A549 (cell line): ENCODE results near the gene FIZ1. TPM values are rescaled to one million over a fixed set of nuclear protein-coding genes. Genes with fewer than 3 reads are reported as not detected.

ENCODE experiments used
- ATAC-seq, 2 experiments: fragments of 200-7000 bp in 1 of 2; fragments of >200 bp in 1 of 2; cut with Nextera tagmentation in 1 of 2; cut with Tn5 transposase in 1 of 2; 3 replicates each; pipeline versions ENCODE4 v1.8.0 to v1.9.1; 2018 to 2020; ENCODE audit warnings: mild to moderate bottlenecking in 1 of 2, moderate library complexity in 1 of 2
- CTCF ChIA-PET: fragments of 300-600 bp; sonication (Branson Sonifier 250); formaldehyde crosslinking; extraction: SDS; loops from one replicate; lab custom pipeline; 2021; ENCODE audit warnings: antibody characterized with exemption, inconsistent platforms; lab: Yijun Ruan, JAX
- POLR2A ChIA-PET: fragments of 350-600 bp; formaldehyde crosslinking; extraction: SDS; loops from one replicate; lab custom pipeline; 2021; ENCODE audit warnings: antibody characterized with exemption, inconsistent platforms; lab: Yijun Ruan, JAX
- DNase-seq, 2 experiments: peaks; one replicate each; pipeline versions ENCODE4 v3.0.0 to v3.0.0-alpha.2; 2011 to 2016; ENCODE audit warnings: low read depth in 1 of 2, low spot score in 1 of 2
- FAIRE-seq: peaks from 2 replicates; lab custom pipeline; 2011; peaks lifted over from hg19 to GRCh38; lab: Jason Lieb, UNC
- H3K27ac ChIP-seq, 2 experiments: fragments of >200 bp; sonication (Bioruptor Twin); formaldehyde crosslinking; 3 replicates each; pipeline ENCODE4 v1.5.1; 2016 to 2017
- H3K4me1 ChIP-seq: fragments of >200 bp; sonication (Bioruptor Twin); formaldehyde crosslinking; 3 replicates; pipeline ENCODE4 v1.6.1; 2016
- H3K4me2 ChIP-seq: fragments of >200 bp; sonication (Bioruptor Twin); formaldehyde crosslinking; 3 replicates; pipeline ENCODE4 v1.6.1; 2016
- H3K4me3 ChIP-seq: fragments of >200 bp; sonication (Bioruptor Twin); formaldehyde crosslinking; 3 replicates; pipeline ENCODE4 v1.5.1; 2016
- H3K9me3 ChIP-seq: fragments of >200 bp; sonication (Bioruptor Twin); formaldehyde crosslinking; 3 replicates; pipeline ENCODE4 v1.6.1; 2016
- CBX8 ChIP-seq: fragments of 200-600 bp; sonication (generic); IDR thresholded peaks from 2 replicates; pipeline ENCODE4 v1.6.1; 2016
- HEYL ChIP-seq: fragments of 250-450 bp; sonication (Bioruptor Pico); IDR thresholded peaks from 2 replicates; pipeline ENCODE4 v1.8.0; 2021; ENCODE audit warnings: mild to moderate bottlenecking, moderate library complexity
- HOXA7 ChIP-seq: fragments of 250-450 bp; sonication (Bioruptor Pico); IDR thresholded peaks from 2 replicates; pipeline ENCODE4 v1.5.0; 2020; ENCODE audit warnings: mild to moderate bottlenecking, moderate library complexity
- JUNB ChIP-seq: fragments of >200 bp; sonication (Bioruptor Twin); formaldehyde crosslinking; IDR thresholded peaks from 2 replicates; pipeline ENCODE4 v1.6.1; 2016
- KDM1A ChIP-seq: fragments of 200-600 bp; sonication (generic); IDR thresholded peaks from 2 replicates; pipeline ENCODE4 v1.6.1; 2016; ENCODE audit warnings: low read depth, mild to moderate bottlenecking
- KDM5A ChIP-seq: fragments of 200-600 bp; sonication (generic); IDR thresholded peaks from 2 replicates; pipeline ENCODE4 v1.6.1; 2016; ENCODE audit warnings: antibody characterized with exemption, mild to moderate bottlenecking
- MAZ ChIP-seq: fragments of 150-350 bp; IDR thresholded peaks from 2 replicates; pipeline ENCODE4 v1.6.1; 2014; ENCODE audit warnings: antibody characterized with exemption, low read depth, low read length, borderline replicate concordance
- PHF8 ChIP-seq: fragments of 200-600 bp; sonication (generic); IDR thresholded peaks from 2 replicates; pipeline ENCODE4 v1.6.1; 2016; ENCODE audit warnings: low read depth, mild to moderate bottlenecking, antibody characterized with exemption, moderate library complexity, borderline replicate concordance
- POLR2A ChIP-seq: IDR thresholded peaks from 2 replicates; pipeline ENCODE4 v1.6.1; 2012; ENCODE audit warnings: mild to moderate bottlenecking, low read length
- POLR2AphosphoS2 ChIP-seq: conservative IDR thresholded peaks from 2 replicates; pipeline ENCODE4 v1.6.1; 2012; ENCODE audit warnings: low read length, improper control_type of control experiment, inconsistent platforms
- RCOR1 ChIP-seq: fragments of 150-350 bp; IDR thresholded peaks from 2 replicates; pipeline ENCODE4 v1.6.1; 2014; ENCODE audit warnings: antibody characterized with exemption, low read length, low read depth
- TFCP2L1 ChIP-seq: fragments of 250-450 bp; sonication (Bioruptor Pico); IDR thresholded peaks from 2 replicates; pipeline ENCODE4 v1.5.0; 2021; ENCODE audit warnings: mild to moderate bottlenecking
- ZNF302 ChIP-seq: fragments of 250-450 bp; sonication (Bioruptor Pico); IDR thresholded peaks from 2 replicates; pipeline ENCODE4 v1.9.0; 2021; ENCODE audit warnings: inconsistent platforms, mild to moderate bottlenecking, moderate library complexity
- WGBS: methylation state at CpG from one replicate; pipeline ENCODE4 v1.1.6; 2017; ENCODE audit errors: missing lambda C conversion rate; 5-methylcytosine and 5-hydroxymethylcytosine counted together
- polyA plus RNA-seq, 4 experiments: library from polyadenylated mRNA; depleted of rRNA in 3 of 4; stranded (reverse); fragments of >200 nt; fragmentation: RNase III in 1 of 4; extraction: RNeasy Plus Mini Kit Qiagen cat#74134 plus additional on column Dnase treatment in 1 of 4; gene quantifications; 2 replicates in 3 of 4; 3 replicates in 1 of 4; pipeline ENCODE4 v1.2.3, GENCODE V29; 2011 to 2017
- TF ChIP-seq, protein P1 (sequence below): IDR thresholded peaks from 2 replicates; pipeline ENCODE4 v1.6.1; 2012
- TF ChIP-seq, protein P2 (sequence below): fragments of 250-450 bp; sonication (Bioruptor Pico); IDR thresholded peaks from 2 replicates; pipeline ENCODE4 v1.5.0; 2021; ENCODE audit warnings: mild to moderate bottlenecking, moderate library complexity, borderline replicate concordance
- TF ChIP-seq, protein P3 (sequence below): fragments of 200-600 bp; sonication (generic); IDR thresholded peaks from 2 replicates; pipeline ENCODE4 v1.6.1; 2016; ENCODE audit warnings: antibody characterized with exemption, mild to moderate bottlenecking, moderate library complexity

Gene FIZ1
- polyA plus RNA-seq, 2 of the 4 experiments (the other 2 are of a cell fraction): 10.3 to 16.9 TPM

DNA sequence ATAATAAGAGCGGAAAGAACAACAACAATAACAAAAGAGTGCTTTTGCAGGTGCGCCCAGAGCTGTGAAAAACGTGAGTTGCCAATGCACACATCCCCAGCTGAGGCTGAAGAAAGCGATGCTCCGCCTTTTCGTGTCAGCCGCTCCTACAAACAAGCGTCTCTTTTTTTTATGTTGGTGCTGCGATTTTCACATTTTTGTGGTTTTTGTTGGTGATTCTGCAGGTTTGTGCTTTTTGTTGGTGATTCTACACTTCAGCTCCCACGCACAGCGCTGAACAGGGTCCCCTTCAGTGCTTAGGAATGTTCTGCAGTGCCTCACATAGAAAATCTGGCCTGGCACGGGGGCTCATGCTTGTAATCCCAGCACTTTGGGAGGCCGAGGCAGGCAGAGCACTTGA is 46.7 kb downstream of the FIZ1 start:
- POLR2A ChIA-PET: no interaction called here
- ATAC-seq (no peak), FAIRE-seq (no peak), DNase-seq (no peak)
- Histone ChIP-seq H3K4me1 (peaks cover 47% of the 10 kb centered on the region), H3K9me3 (no peaks in the 10 kb centered on the region), H3K27ac (peak overlapping the region in 1 of 2 experiments; percentile 65; a peak in 2 of 6 replicates), H3K4me2 (no peak overlapping the region; the same call in 2 of the 3 replicates), H3K4me3 (no peak overlapping the region)
- CTCF ChIA-PET: interaction anchor here (1.0 to 7.6 kb wide), 9 partner anchors 8 to 85 kb away, joined by 3 to 43 read pairs (median 8); partner anchors contain the start of genes ZNF579 and ZNF865
- 82% methylated on average over 13 of the region's 13 CpGs for WGBS
- TF ChIP-seq JUNB: no peak
- TF ChIP-seq, protein P1, sequence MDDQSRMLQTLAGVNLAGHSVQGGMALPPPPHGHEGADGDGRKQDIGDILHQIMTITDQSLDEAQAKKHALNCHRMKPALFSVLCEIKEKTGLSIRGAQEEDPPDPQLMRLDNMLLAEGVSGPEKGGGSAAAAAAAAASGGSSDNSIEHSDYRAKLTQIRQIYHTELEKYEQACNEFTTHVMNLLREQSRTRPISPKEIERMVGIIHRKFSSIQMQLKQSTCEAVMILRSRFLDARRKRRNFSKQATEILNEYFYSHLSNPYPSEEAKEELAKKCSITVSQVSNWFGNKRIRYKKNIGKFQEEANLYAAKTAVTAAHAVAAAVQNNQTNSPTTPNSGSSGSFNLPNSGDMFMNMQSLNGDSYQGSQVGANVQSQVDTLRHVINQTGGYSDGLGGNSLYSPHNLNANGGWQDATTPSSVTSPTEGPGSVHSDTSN: no peak
- TF ChIP-seq KDM1A: no peak
- no peak for TF ChIP-seq CBX8
- TF ChIP-seq RCOR1: no peak
- TF ChIP-seq POLR2AphosphoS2: no peak
- no peak for TF ChIP-seq PHF8
- no peak for TF ChIP-seq KDM5A
- no peak for TF ChIP-seq ZNF302
- TF ChIP-seq POLR2A: no peak
- TF ChIP-seq, protein P2, sequence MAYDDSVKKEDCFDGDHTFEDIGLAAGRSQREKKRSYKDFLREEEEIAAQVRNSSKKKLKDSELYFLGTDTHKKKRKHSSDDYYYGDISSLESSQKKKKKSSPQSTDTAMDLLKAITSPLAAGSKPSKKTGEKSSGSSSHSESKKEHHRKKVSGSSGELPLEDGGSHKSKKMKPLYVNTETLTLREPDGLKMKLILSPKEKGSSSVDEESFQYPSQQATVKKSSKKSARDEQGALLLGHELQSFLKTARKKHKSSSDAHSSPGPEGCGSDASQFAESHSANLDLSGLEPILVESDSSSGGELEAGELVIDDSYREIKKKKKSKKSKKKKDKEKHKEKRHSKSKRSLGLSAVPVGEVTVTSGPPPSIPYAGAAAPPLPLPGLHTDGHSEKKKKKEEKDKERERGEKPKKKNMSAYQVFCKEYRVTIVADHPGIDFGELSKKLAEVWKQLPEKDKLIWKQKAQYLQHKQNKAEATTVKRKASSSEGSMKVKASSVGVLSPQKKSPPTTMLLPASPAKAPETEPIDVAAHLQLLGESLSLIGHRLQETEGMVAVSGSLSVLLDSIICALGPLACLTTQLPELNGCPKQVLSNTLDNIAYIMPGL (CRISPR knock-in tag): no peak
- no peak for TF ChIP-seq HEYL (CRISPR knock-in tag)
- no peak for TF ChIP-seq HOXA7 (CRISPR knock-in tag)

DNA sequence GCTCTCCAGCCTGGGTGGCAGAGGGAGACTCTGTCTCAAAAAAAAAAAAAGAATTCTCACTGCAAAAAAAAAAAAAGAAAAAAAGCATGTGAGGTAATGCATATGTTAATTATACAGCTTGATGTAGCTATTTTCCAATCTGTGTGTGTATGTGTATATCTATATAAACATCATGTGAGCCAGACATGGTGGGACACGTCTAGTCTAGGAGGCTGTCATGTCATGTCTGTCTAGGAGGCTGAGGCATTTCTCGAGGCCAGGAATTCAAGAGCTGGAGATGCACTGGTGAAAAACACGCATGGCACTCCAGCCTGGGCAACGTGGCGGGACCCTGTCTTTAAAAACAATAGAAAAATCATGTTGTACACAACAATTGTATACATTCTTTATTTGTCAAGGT is 47.1 kb downstream of the FIZ1 start:
- no peak for DNase-seq
- CTCF ChIA-PET: interaction anchor here (1.0 to 7.6 kb wide), 7 partner anchors 9 to 84 kb away, joined by 3 to 43 read pairs (median 10); partner anchors contain the start of genes ZNF579 and ZNF865
- no peaks in the 10 kb centered on the region for H3K9me3 ChIP-seq

More for the DNA sequence above, 47.1 kb downstream of the FIZ1 start:
- peaks cover 51% of the 10 kb centered on the region for H3K4me1 ChIP-seq
- no peak overlapping the region; a peak in 1 of 6 replicates for H3K27ac ChIP-seq
- WGBS: 79% methylated on average over 5 of the region's 5 CpGs
- TF ChIP-seq MAZ (no peak), PHF8 (no peak), TFCP2L1 (no peak)
- TF ChIP-seq, protein P3, sequence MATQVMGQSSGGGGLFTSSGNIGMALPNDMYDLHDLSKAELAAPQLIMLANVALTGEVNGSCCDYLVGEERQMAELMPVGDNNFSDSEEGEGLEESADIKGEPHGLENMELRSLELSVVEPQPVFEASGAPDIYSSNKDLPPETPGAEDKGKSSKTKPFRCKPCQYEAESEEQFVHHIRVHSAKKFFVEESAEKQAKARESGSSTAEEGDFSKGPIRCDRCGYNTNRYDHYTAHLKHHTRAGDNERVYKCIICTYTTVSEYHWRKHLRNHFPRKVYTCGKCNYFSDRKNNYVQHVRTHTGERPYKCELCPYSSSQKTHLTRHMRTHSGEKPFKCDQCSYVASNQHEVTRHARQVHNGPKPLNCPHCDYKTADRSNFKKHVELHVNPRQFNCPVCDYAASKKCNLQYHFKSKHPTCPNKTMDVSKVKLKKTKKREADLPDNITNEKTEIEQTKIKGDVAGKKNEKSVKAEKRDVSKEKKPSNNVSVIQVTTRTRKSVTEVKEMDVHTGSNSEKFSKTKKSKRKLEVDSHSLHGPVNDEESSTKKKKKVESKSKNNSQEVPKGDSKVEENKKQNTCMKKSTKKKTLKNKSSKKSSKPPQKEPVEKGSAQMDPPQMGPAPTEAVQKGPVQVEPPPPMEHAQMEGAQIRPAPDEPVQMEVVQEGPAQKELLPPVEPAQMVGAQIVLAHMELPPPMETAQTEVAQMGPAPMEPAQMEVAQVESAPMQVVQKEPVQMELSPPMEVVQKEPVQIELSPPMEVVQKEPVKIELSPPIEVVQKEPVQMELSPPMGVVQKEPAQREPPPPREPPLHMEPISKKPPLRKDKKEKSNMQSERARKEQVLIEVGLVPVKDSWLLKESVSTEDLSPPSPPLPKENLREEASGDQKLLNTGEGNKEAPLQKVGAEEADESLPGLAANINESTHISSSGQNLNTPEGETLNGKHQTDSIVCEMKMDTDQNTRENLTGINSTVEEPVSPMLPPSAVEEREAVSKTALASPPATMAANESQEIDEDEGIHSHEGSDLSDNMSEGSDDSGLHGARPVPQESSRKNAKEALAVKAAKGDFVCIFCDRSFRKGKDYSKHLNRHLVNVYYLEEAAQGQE: no peak
- ATAC-seq: no peak
- POLR2A ChIA-PET: no interaction called here
- no peak overlapping the region for H3K4me2 ChIP-seq
- FAIRE-seq: no peak
- no peak overlapping the region for H3K4me3 ChIP-seq
